ENCODE data around the gene NFATC2. TPM values are rescaled to one million over a fixed set of nuclear protein-coding genes. Genes with fewer than 3 reads are reported as not detected.

The NFATC2 gene
- total RNA-seq, 1 experiment from 2014 or later = 5.0 TPM

DNA sequence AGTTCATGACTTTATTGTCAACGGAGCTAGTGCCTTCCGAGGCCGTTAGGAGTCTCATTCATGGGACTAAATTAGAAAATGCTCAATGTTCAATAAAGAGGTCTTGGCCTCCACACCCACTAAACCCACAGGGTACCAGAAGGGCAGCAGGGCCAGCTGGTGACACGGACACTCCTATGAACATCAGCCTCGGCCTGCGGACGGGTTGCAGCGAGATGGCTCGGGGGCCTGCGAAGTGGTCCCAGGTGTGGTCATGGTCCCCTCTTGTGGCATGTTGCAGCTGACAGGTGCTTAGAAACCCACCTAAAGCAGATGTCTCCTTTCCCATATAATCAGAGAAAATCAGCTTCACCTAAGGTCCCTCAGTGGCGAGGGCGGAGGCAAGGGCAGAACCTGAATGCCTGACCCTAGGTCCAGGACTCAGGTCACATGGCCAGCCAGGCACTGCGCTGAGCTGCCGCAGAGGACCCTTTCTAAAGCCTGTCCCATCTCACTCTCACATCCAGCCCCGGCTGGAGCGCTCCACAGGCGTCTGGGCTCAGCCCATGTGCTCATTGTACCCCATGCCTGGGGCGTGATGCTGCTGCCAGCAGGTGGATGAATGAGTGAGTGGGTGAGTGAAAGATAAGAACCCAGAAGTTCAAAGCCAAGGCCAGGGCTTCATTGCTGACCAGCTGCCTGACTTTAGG lies 35.8 kb downstream of the NFATC2 start:
- H3K4me3 ChIP-seq (replicated peaks in 1 of 2; ENCODE audit: low read depth in 1 of 2, low read length in 2 of 2) = no peak overlapping the region
- intact Hi-C loops (cut with micrococcal nuclease) = no loop called here
- TF ChIP-seq CEBPB (IDR thresholded peaks at IDR 0.05; ENCODE audit: low read depth) (no peak), POLR2A (IDR thresholded peaks at IDR 0.05; ENCODE audit: borderline replicate concordance, extremely low read depth, insufficient read depth, insufficient read length) (no peak), EGR1 (IDR thresholded peaks at IDR 0.05; ENCODE audit: low read depth) (no peak)
- TF ChIP-seq, protein P1, sequence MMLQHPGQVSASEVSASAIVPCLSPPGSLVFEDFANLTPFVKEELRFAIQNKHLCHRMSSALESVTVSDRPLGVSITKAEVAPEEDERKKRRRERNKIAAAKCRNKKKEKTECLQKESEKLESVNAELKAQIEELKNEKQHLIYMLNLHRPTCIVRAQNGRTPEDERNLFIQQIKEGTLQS (IDR thresholded peaks at IDR 0.05) = no peak
- DNase-seq (ENCODE audit: low read depth, low spot score) (no peak), ATAC-seq (no peak)
- no peaks in the 10 kb centered on the region for H4K20me1 ChIP-seq (ENCODE audit: insufficient read depth)
- H2AFZ ChIP-seq (ENCODE audit: low read depth, low read length, poor library complexity, severe bottlenecking) = no peak overlapping the region
- no peaks in the 10 kb centered on the region for H3K27me3 ChIP-seq (ENCODE audit: insufficient read depth, low read length)
- no peaks in the 10 kb centered on the region for H3K9me3 ChIP-seq (ENCODE audit: control insufficient read depth in 1 of 2, insufficient read depth in 1 of 2, low read depth in 1 of 2, low read length in 2 of 2)
- H3K36me3 ChIP-seq (ENCODE audit: control insufficient read depth in 1 of 2, insufficient read depth in 2 of 2, low read length in 2 of 2) = no peaks in the 10 kb centered on the region
- no TSS peak for BruUV-seq (replicated peaks)
- no peak overlapping the region for H3K9ac ChIP-seq (ENCODE audit: low read length)
- ChIA-PET RAD21 (ENCODE audit: low non-redundant PET in 1 of 2, low total read pairs in 2 of 2, uncharacterized antibody in 2 of 2, unreplicated experiment in 2 of 2) (no interaction called here), POLR2A (interaction anchor here (0.6 kb wide), 1 partner anchor 19 kb away, joined by 3 read pairs; no protein-coding TSS in a partner anchor), CTCF (no interaction called here)
- no peaks in the 10 kb centered on the region for H3K4me1 ChIP-seq (ENCODE audit: control insufficient read depth in 1 of 2, insufficient read depth in 2 of 2, low read length in 2 of 2)
- no peak overlapping the region for H3K27ac ChIP-seq (ENCODE audit: low read depth, low read length)
- H3K79me2 ChIP-seq (ENCODE audit: insufficient read depth, low read length) = no peaks in the 10 kb centered on the region
- no peak overlapping the region for H3K4me2 ChIP-seq (ENCODE audit: low read length)
- no peaks in the 10 kb centered on the region for H3K9me2 ChIP-seq (ENCODE audit: insufficient read depth)

DNA sequence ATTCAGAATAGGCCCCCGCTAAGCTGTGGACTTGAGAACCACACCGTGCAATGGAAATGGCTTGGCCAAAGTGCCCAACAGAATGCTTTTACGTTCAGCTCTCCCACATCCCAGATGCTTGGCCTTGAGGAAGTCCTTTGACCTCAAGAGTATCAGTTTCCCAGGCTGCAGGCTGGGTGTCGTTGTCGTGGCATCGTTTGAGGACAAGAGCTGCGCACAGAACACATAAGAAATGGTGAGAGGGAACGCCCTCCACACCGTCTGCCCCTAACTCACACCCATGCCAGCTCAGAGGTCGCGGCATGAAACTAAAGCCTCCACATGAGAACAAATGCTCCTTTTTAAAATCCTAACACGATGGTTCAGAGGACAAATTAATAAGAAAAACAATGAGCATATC lies 37.0 kb downstream of the NFATC2 start:
- RAD21 ChIA-PET (ENCODE audit: low non-redundant PET in 1 of 2, low total read pairs in 2 of 2, uncharacterized antibody in 2 of 2, unreplicated experiment in 2 of 2) = no interaction called here
- H3K36me3 ChIP-seq (ENCODE audit: control insufficient read depth in 1 of 2, insufficient read depth in 2 of 2, low read length in 2 of 2) = no peaks in the 10 kb centered on the region
- POLR2A ChIA-PET = no interaction called here
- no peak overlapping the region for H3K4me2 ChIP-seq (ENCODE audit: low read length)
- no peaks in the 10 kb centered on the region for H3K9me2 ChIP-seq (ENCODE audit: insufficient read depth)
- H3K4me3 ChIP-seq (replicated peaks in 1 of 2; ENCODE audit: low read depth in 1 of 2, low read length in 2 of 2) = no peak overlapping the region
- no peak overlapping the region for H3K27ac ChIP-seq (ENCODE audit: low read depth, low read length)
- H4K20me1 ChIP-seq (ENCODE audit: insufficient read depth) = no peaks in the 10 kb centered on the region
- DNase-seq (ENCODE audit: low read depth, low spot score) (no peak), ATAC-seq (no peak)
- no TSS peak for BruUV-seq (replicated peaks)
- intact Hi-C loops (cut with micrococcal nuclease) = no loop called here
- H3K4me1 ChIP-seq (ENCODE audit: control insufficient read depth in 1 of 2, insufficient read depth in 2 of 2, low read length in 2 of 2) = no peaks in the 10 kb centered on the region
- no peaks in the 10 kb centered on the region for H3K79me2 ChIP-seq (ENCODE audit: insufficient read depth, low read length)
- no peaks in the 10 kb centered on the region for H3K27me3 ChIP-seq (ENCODE audit: insufficient read depth, low read length)
- no peak overlapping the region for H2AFZ ChIP-seq (ENCODE audit: low read depth, low read length, poor library complexity, severe bottlenecking)
- CTCF ChIA-PET = no interaction called here
- H3K9ac ChIP-seq (ENCODE audit: low read length) = no peak overlapping the region
- H3K9me3 ChIP-seq (ENCODE audit: control insufficient read depth in 1 of 2, insufficient read depth in 1 of 2, low read depth in 1 of 2, low read length in 2 of 2) = no peaks in the 10 kb centered on the region
- TF ChIP-seq EZH2 (IDR thresholded peaks at IDR 0.05) = no peak
- no peak for TF ChIP-seq ZNF274 (IDR thresholded peaks at IDR 0.05; ENCODE audit: low read depth, low read length)
- TF ChIP-seq, protein P2, sequence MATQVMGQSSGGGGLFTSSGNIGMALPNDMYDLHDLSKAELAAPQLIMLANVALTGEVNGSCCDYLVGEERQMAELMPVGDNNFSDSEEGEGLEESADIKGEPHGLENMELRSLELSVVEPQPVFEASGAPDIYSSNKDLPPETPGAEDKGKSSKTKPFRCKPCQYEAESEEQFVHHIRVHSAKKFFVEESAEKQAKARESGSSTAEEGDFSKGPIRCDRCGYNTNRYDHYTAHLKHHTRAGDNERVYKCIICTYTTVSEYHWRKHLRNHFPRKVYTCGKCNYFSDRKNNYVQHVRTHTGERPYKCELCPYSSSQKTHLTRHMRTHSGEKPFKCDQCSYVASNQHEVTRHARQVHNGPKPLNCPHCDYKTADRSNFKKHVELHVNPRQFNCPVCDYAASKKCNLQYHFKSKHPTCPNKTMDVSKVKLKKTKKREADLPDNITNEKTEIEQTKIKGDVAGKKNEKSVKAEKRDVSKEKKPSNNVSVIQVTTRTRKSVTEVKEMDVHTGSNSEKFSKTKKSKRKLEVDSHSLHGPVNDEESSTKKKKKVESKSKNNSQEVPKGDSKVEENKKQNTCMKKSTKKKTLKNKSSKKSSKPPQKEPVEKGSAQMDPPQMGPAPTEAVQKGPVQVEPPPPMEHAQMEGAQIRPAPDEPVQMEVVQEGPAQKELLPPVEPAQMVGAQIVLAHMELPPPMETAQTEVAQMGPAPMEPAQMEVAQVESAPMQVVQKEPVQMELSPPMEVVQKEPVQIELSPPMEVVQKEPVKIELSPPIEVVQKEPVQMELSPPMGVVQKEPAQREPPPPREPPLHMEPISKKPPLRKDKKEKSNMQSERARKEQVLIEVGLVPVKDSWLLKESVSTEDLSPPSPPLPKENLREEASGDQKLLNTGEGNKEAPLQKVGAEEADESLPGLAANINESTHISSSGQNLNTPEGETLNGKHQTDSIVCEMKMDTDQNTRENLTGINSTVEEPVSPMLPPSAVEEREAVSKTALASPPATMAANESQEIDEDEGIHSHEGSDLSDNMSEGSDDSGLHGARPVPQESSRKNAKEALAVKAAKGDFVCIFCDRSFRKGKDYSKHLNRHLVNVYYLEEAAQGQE (IDR thresholded peaks at IDR 0.05; ENCODE audit: low read depth) = no peak
- no peak for TF ChIP-seq EZH2phosphoT487 (IDR thresholded peaks at IDR 0.05; ENCODE audit: borderline replicate concordance)
- TF ChIP-seq, protein P3, sequence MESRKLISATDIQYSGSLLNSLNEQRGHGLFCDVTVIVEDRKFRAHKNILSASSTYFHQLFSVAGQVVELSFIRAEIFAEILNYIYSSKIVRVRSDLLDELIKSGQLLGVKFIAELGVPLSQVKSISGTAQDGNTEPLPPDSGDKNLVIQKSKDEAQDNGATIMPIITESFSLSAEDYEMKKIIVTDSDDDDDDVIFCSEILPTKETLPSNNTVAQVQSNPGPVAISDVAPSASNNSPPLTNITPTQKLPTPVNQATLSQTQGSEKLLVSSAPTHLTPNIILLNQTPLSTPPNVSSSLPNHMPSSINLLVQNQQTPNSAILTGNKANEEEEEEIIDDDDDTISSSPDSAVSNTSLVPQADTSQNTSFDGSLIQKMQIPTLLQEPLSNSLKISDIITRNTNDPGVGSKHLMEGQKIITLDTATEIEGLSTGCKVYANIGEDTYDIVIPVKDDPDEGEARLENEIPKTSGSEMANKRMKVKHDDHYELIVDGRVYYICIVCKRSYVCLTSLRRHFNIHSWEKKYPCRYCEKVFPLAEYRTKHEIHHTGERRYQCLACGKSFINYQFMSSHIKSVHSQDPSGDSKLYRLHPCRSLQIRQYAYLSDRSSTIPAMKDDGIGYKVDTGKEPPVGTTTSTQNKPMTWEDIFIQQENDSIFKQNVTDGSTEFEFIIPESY (IDR thresholded peaks at IDR 0.05; ENCODE audit: extremely low read depth, insufficient replicate concordance, low read length) = no peak
- TF ChIP-seq POLR2AphosphoS5 (IDR thresholded peaks at IDR 0.05; ENCODE audit: low read depth, low read length) = no peak
- TF ChIP-seq FOSL1 (IDR thresholded peaks at IDR 0.05; ENCODE audit: low read depth) = no peak
- TF ChIP-seq CBX3 (IDR thresholded peaks at IDR 0.05; ENCODE audit: low read depth) = no peak
- TF ChIP-seq JUND (IDR thresholded peaks at IDR 0.05) = no peak
- TF ChIP-seq ZFX (IDR thresholded peaks at IDR 0.05) = no peak
- no peak for TF ChIP-seq ELF1 (IDR thresholded peaks at IDR 0.05; ENCODE audit: borderline replicate concordance, low read depth)
- TF ChIP-seq, protein P1 (IDR thresholded peaks at IDR 0.05) = no peak
- TF ChIP-seq CEBPB (IDR thresholded peaks at IDR 0.05; ENCODE audit: low read depth) = no peak

Data from HCT116 (cell line).